ENCODE results near the gene KLHL8. TPM values are rescaled to one million over a fixed set of nuclear protein-coding genes. Genes with fewer than 3 reads are reported as not detected.

The KLHL8 gene
- total RNA-seq, 1 donor from 2014 or later, result 7.6 TPM

DNA sequence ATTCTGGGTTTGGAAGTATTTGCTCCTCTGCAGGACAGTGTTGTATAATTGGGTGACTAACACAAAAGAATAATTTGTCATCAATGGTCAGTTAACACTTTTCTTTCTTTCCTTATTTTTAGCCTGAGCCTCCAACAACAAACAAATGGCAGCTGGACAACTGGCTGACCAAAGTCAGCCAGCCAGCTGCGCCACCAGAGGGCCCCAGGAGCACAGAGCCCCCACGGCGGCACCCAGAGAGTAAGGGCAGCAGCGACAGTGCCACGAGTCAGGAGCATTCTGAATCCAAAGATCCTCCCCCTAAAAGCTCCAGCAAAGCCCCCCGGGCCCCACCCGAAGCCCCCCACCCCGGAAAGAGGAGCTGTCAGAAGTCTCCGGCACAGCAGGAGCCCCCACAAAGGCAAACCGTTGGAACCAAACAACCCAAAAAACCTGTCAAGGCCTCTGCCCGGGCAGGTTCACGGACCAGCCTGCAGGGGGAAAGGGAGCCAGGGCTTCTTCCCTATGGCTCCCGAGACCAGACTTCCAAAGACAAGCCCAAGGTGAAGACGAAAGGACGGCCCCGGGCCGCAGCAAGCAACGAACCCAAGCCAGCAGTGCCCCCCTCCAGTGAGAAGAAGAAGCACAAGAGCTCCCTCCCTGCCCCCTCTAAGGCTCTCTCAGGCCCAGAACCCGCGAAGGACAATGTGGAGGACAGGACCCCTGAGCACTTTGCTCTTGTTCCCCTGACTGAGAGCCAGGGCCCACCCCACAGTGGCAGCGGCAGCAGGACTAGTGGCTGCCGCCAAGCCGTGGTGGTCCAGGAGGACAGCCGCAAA lies 106.0 kb downstream of the KLHL8 start:
- no peak for DNase-seq (ENCODE audit: low read depth)
- TF ChIP-seq CTCF (IDR thresholded peaks at IDR 0.05; ENCODE audit: insufficient read depth, low read length, poor library complexity, severe bottlenecking), result peak; percentile 12
- H3K4me3 ChIP-seq (ENCODE audit: low read depth, low read length), result no peak overlapping the region
- H3K36me3 ChIP-seq (ENCODE audit: control insufficient read depth, insufficient read depth, low read length), result peaks cover 6% of the 10 kb centered on the region
- no peaks in the 10 kb centered on the region for H3K27me3 ChIP-seq (ENCODE audit: control insufficient read depth, insufficient read depth, low read length)

GRCh38 chr4:87112063-87112462 lies 108.4 kb downstream of the KLHL8 start:
- Histone ChIP-seq H3K36me3 (ENCODE audit: control insufficient read depth, insufficient read depth, low read length) (peaks cover 6% of the 10 kb centered on the region), H3K4me3 (ENCODE audit: low read depth, low read length) (no peak overlapping the region), H3K27me3 (ENCODE audit: control insufficient read depth, insufficient read depth, low read length) (no peaks in the 10 kb centered on the region)
- DNase-seq (ENCODE audit: low read depth), result no peak
- TF ChIP-seq CTCF (IDR thresholded peaks at IDR 0.05; ENCODE audit: insufficient read depth, low read length, poor library complexity, severe bottlenecking), result no peak

Other genes starting within 250 kb of the KLHL8 start
- 0.04 and 0.14 TPM in 2 replicates for gene HSD17B13, start 102.3 kb upstream of the KLHL8 start, total RNA-seq
- gene HSD17B11, start 170.6 kb upstream of the KLHL8 start, total RNA-seq, result 12.9 and 14.4 TPM in 2 replicates
- 22.3 and 26.6 TPM in 2 replicates for gene NUDT9, start 202.0 kb upstream of the KLHL8 start, total RNA-seq